SK-N-SH (cell line): ENCODE data around the gene FRAT2. TPM values are rescaled to one million over a fixed set of nuclear protein-coding genes. Genes with fewer than 3 reads are reported as not detected.

ENCODE experiments used
- CTCF ChIA-PET: fragments of 300-600, 350-600 bp; formaldehyde crosslinking; extraction: SDS; loops from one replicate; lab custom pipeline; 2021; lab: Yijun Ruan, JAX
- POLR2A ChIA-PET: fragments of 350-600 bp; sonication (Branson Sonifier 250); formaldehyde crosslinking; extraction: SDS; loops from one replicate; lab custom pipeline; 2020; ENCODE audit warnings: antibody characterized with exemption, inconsistent platforms; lab: Yijun Ruan, JAX
- DNase-seq: peaks from one replicate; pipeline ENCODE4 v3.0.0; 2012
- H2AFZ ChIP-seq: fragments of 200-600 bp; sonication (generic); 2 replicates; pipeline ENCODE4 v1.8.1; 2016; ENCODE audit warnings: antibody characterized with exemption, mild to moderate bottlenecking, low read depth
- H3F3A ChIP-seq: fragments of 200-600 bp; sonication (generic); replicated peaks from 2 replicates; pipeline ENCODE3; 2016; ENCODE audit warnings: antibody characterized with exemption, mild to moderate bottlenecking; ENCODE audit not compliant: insufficient read depth
- H3K27ac ChIP-seq, 2 experiments: fragments of 200-500 bp in 1 of 2; fragments of 200-600 bp in 1 of 2; sonication (Bioruptor generic) in 1 of 2; sonication (generic), shearing (Covaris generic) in 1 of 2; 2 replicates each; pipeline versions ENCODE4 v1.5.1 to v1.6.1; 2014 to 2016; ENCODE audit warnings: low read depth in 2 of 2, inconsistent platforms in 1 of 2, low read length in 1 of 2, mild to moderate bottlenecking in 1 of 2, mixed read lengths in 1 of 2
- H3K27me3 ChIP-seq: fragments of 200-600 bp; sonication (generic), shearing (Covaris generic); 2 replicates; pipeline ENCODE4 v1.6.1; 2016; ENCODE audit warnings: mixed run types; ENCODE audit not compliant: insufficient read depth
- H3K36me3 ChIP-seq, 2 experiments: fragments of 200-500 bp in 1 of 2; fragments of 200-600 bp in 1 of 2; sonication (Bioruptor generic) in 1 of 2; sonication (generic) in 1 of 2; replicated peaks in 1 of 2; 2 replicates each; pipeline versions ENCODE3 to v1.5.1; 2014 to 2016; ENCODE audit warnings: low read length in 1 of 2, mild to moderate bottlenecking in 1 of 2; ENCODE audit not compliant: insufficient read depth in 2 of 2, control insufficient read depth in 1 of 2
- H3K4me1 ChIP-seq, 2 experiments: fragments of 200-500 bp in 1 of 2; fragments of 200-600 bp in 1 of 2; sonication (Bioruptor generic) in 1 of 2; sonication (generic), shearing (Covaris generic) in 1 of 2; 2 replicates each; pipeline versions ENCODE4 v1.5.1 to v1.6.1; 2014 to 2016; ENCODE audit warnings: low read depth in 1 of 2, low read length in 1 of 2, mixed run types in 1 of 2; ENCODE audit not compliant: insufficient read depth in 2 of 2, control insufficient read depth in 1 of 2
- H3K4me2 ChIP-seq: fragments of 200-600 bp; sonication (generic), shearing (Covaris generic); 2 replicates; pipeline ENCODE4 v1.6.1; 2017; ENCODE audit warnings: mixed run types
- H3K4me3 ChIP-seq, 2 experiments: fragments of 200-500 bp in 1 of 2; fragments of 200-600 bp in 1 of 2; sonication (Bioruptor generic) in 1 of 2; sonication (generic), shearing (Covaris generic) in 1 of 2; 2 replicates each; pipeline versions ENCODE4 v1.5.1 to v1.8.1; 2014 to 2016; ENCODE audit warnings: low read depth in 2 of 2, inconsistent platforms in 1 of 2, low read length in 1 of 2, mild to moderate bottlenecking in 1 of 2, mixed read lengths in 1 of 2, moderate library complexity in 1 of 2
- H3K79me2 ChIP-seq: fragments of 200-600 bp; sonication (generic); 2 replicates; pipeline ENCODE4 v1.8.1; 2017; ENCODE audit warnings: mild to moderate bottlenecking; ENCODE audit not compliant: insufficient read depth
- H3K9ac ChIP-seq: fragments of 200-600 bp; sonication (generic); 2 replicates; pipeline ENCODE4 v1.6.1; 2017; ENCODE audit warnings: mixed run types
- H3K9me2 ChIP-seq: fragments of 200-600 bp; sonication (generic); 2 replicates; pipeline ENCODE4 v1.6.1; 2017; ENCODE audit warnings: mixed run types
- H3K9me3 ChIP-seq: fragments of 200-600 bp; sonication (generic); 2 replicates; pipeline ENCODE4 v1.6.1; 2017; ENCODE audit warnings: mixed run types, mild to moderate bottlenecking, moderate library complexity
- H4K20me1 ChIP-seq: fragments of 200-600 bp; sonication (generic); 2 replicates; pipeline ENCODE4 v1.6.1; 2017; ENCODE audit warnings: mild to moderate bottlenecking, mixed run types; ENCODE audit not compliant: insufficient read depth
- IRF3 ChIP-seq: fragments of 150-350 bp; IDR thresholded peaks from 2 replicates; pipeline ENCODE4 v1.6.1; 2016; ENCODE audit warnings: mild to moderate bottlenecking, low read depth, low read length
- MXI1 ChIP-seq: IDR thresholded peaks from 2 replicates; pipeline ENCODE4 v1.6.1; 2012; ENCODE audit warnings: mild to moderate bottlenecking, low read depth, low read length, improper control_type of control experiment
- NFIC ChIP-seq: IDR thresholded peaks from 2 replicates; pipeline ENCODE4 v1.4.0; 2012; ENCODE audit warnings: borderline replicate concordance
- NRF1 ChIP-seq: IDR thresholded peaks from 2 replicates; pipeline ENCODE4 v1.6.1; 2012; ENCODE audit warnings: low read depth, mild to moderate bottlenecking, low read length
- PBX3 ChIP-seq: IDR thresholded peaks from 2 replicates; pipeline ENCODE4; 2012
- RFX5 ChIP-seq: IDR thresholded peaks from 2 replicates; pipeline ENCODE4 v1.6.1; 2012; ENCODE audit warnings: mild to moderate bottlenecking, improper control_type of control experiment, low read length
- SIN3A ChIP-seq: IDR thresholded peaks from 2 replicates; pipeline ENCODE4 v1.6.1; 2012; ENCODE audit warnings: low read depth, mild to moderate bottlenecking, low read length, moderate library complexity, borderline replicate concordance
- USF2 ChIP-seq: fragments of 150-350 bp; IDR thresholded peaks from 2 replicates; pipeline ENCODE4 v1.6.1; 2017; ENCODE audit warnings: antibody characterized with exemption, low read length, low read depth, borderline replicate concordance
- YY1 ChIP-seq: IDR thresholded peaks from 2 replicates; pipeline ENCODE4 v1.4.0; 2012; ENCODE audit warnings: low read depth, mild to moderate bottlenecking
- WGBS: methylation state at CpG from one replicate; pipeline ENCODE4 v1.1.6; 2017; ENCODE audit warnings: low lambda C conversion rate; 5-methylcytosine and 5-hydroxymethylcytosine counted together
- polyA plus RNA-seq, 3 experiments: library from polyadenylated mRNA; depleted of rRNA; stranded (reverse); fragments of >200 nt; gene quantifications; 2 replicates each; pipeline ENCODE4 v1.2.3, GENCODE V29; 2012

The FRAT2 gene
- polyA plus RNA-seq, 1 of the 3 experiments (the other 2 are of a cell fraction), result 2.4 TPM

- no peaks in the 10 kb centered on the region for H3K36me3 ChIP-seq
- no peaks in the 10 kb centered on the region for H3K9me3 ChIP-seq
- H3K9me2 ChIP-seq, result no peaks in the 10 kb centered on the region
- ChIA-PET POLR2A (no interaction called here), CTCF (interaction anchor here (0.8 kb wide), 1 partner anchor 22 kb away, joined by 3 read pairs; no protein-coding TSS in a partner anchor)
- no peaks in the 10 kb centered on the region; the same call in 1 of the 2 replicates for H3K79me2 ChIP-seq
- peak overlapping the region; percentile 89; the same call in 1 of the 2 replicates for H2AFZ ChIP-seq
- H4K20me1 ChIP-seq, result peaks cover 7% of the 10 kb centered on the region; the same call in 1 of the 2 replicates
- WGBS, result 2% methylated on average over 13 of the region's 25 CpGs
- peaks cover 0 to 21% of the 10 kb centered on the region in 2 experiments; a peak in 1 of 4 replicates for H3K4me1 ChIP-seq
- H3K4me2 ChIP-seq, result peak overlapping the region; percentile 85
- no peak for DNase-seq
- peak overlapping the region; percentile 77 to 83 for H3K4me3 ChIP-seq
- H3K9ac ChIP-seq, result peak overlapping the region; percentile 98
- TF ChIP-seq YY1 (no peak), USF2 (no peak), SIN3A (no peak), PBX3 (no peak), MXI1 (no peak)
- peak overlapping the region in 1 of 2 experiments; percentile 97; a peak in 1 of 4 replicates for H3K27ac ChIP-seq
- H3K27me3 ChIP-seq, result no peaks in the 10 kb centered on the region
- H3F3A ChIP-seq, result peaks cover 19% of the 10 kb centered on the region
Observed at GRCh38 chr10:97335188-97335619, 675 bp upstream of the FRAT2 start.

- Histone ChIP-seq H3K4me3 (peak overlapping the region; percentile 77 to 83), H3F3A (peaks cover 19% of the 10 kb centered on the region), H3K9ac (peak overlapping the region; percentile 98; the same call in 1 of the 2 replicates), H3K4me1 (peaks cover 0 to 21% of the 10 kb centered on the region in 2 experiments; a peak in 1 of 4 replicates), H3K9me3 (no peaks in the 10 kb centered on the region), H3K27me3 (no peaks in the 10 kb centered on the region), H3K27ac (peak overlapping the region in 1 of 2 experiments; percentile 7; a peak in 1 of 4 replicates), H3K9me2 (no peaks in the 10 kb centered on the region), H3K36me3 (no peaks in the 10 kb centered on the region), H3K4me2 (peak overlapping the region; percentile 94), H4K20me1 (peaks cover 7% of the 10 kb centered on the region; the same call in 1 of the 2 replicates), H2AFZ (0 out of 2 replicates have a peak overlapping the region, but pooled peaks have one; percentile 36), H3K79me2 (no peaks in the 10 kb centered on the region; the same call in 1 of the 2 replicates)
- peak; percentile 75 for DNase-seq
- ChIA-PET POLR2A (interaction anchor here (0.8 to 2.1 kb wide), 3 partner anchors 14 to 55 kb away, joined by 3 to 7 read pairs (median 3); no protein-coding TSS in a partner anchor), CTCF (interaction anchor here (0.6 to 4.2 kb wide), 9 partner anchors 10 to 74 kb away, joined by 3 to 31 read pairs (median 4); partner anchors contain the start of genes ARHGAP19 and FRAT1)
- WGBS, result 7% methylated on average over 12 of the region's 89 CpGs
- TF ChIP-seq MXI1 (no peak), NRF1 (no peak), RFX5 (no peak), NFIC (no peak), IRF3 (no peak), YY1 (no peak), PBX3 (no peak)
Observed at GRCh38 chr10:97333601-97334369, 744 bp downstream of the FRAT2 start.
